AG10803 (cell line): ENCODE measurements around the gene CDC25C.

Source experiments
- DNase-seq: peaks from one replicate; pipeline ENCODE4 v3.0.0; 2010; ENCODE audit warnings: low read depth
- H3K4me3 ChIP-seq: 2 replicates; pipeline ENCODE4 v1.5.1; 2011; ENCODE audit warnings: mild to moderate bottlenecking, low read length, control low read depth
- TF ChIP-seq, protein P1 (sequence below): conservative IDR thresholded peaks from 2 replicates; pipeline ENCODE4 v1.5.1; 2011; ENCODE audit warnings: mild to moderate bottlenecking, low read length, control low read depth, inconsistent platforms

The CDC25C gene

DNA sequence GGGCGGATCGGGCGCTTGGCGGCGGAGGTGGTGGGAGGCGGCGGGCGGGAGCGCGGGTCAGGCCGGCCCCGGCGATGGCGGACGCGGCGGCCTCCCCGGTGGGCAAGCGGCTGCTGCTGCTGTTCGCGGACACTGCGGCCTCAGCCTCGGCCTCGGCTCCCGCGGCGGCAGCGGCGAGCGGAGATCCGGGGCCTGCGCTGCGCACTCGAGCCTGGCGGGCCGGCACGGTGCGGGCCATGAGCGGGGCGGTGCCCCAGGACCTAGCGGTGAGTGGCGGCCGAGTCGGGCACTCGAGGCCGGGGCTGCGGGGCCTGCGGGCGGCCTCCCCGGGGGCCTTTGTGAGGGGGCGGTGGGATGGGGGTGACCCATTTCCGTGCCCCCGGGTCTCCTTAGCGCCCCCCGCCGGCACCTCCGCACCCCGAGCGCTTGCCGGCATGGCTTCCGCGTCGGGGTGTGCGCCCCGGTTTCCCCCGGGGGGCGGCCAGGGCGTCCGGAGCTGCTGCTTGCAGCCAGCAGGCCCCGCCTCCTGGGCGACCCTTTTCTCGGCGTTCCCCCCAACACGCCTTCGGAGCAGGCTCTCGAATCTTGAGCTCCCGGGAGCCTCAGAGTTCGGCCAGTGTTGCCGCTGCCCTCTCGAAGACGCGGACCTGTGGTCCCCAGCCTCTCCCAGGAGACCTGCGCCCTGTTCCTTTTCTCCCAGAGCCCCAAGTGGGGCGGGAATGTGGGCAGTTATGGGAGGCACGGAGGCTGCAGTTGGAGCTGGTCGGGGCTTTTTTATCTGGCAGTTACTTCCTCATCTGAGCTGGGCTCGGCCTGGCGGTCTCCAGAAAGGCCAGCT is 21.3 kb upstream of the CDC25C start:
- DNase-seq = peak; percentile 43
- TF ChIP-seq, protein P1, sequence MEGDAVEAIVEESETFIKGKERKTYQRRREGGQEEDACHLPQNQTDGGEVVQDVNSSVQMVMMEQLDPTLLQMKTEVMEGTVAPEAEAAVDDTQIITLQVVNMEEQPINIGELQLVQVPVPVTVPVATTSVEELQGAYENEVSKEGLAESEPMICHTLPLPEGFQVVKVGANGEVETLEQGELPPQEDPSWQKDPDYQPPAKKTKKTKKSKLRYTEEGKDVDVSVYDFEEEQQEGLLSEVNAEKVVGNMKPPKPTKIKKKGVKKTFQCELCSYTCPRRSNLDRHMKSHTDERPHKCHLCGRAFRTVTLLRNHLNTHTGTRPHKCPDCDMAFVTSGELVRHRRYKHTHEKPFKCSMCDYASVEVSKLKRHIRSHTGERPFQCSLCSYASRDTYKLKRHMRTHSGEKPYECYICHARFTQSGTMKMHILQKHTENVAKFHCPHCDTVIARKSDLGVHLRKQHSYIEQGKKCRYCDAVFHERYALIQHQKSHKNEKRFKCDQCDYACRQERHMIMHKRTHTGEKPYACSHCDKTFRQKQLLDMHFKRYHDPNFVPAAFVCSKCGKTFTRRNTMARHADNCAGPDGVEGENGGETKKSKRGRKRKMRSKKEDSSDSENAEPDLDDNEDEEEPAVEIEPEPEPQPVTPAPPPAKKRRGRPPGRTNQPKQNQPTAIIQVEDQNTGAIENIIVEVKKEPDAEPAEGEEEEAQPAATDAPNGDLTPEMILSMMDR = peak; percentile 9; the same call in 1 of the 2 replicates
- H3K4me3 ChIP-seq = peak overlapping the region; percentile 89

DNA sequence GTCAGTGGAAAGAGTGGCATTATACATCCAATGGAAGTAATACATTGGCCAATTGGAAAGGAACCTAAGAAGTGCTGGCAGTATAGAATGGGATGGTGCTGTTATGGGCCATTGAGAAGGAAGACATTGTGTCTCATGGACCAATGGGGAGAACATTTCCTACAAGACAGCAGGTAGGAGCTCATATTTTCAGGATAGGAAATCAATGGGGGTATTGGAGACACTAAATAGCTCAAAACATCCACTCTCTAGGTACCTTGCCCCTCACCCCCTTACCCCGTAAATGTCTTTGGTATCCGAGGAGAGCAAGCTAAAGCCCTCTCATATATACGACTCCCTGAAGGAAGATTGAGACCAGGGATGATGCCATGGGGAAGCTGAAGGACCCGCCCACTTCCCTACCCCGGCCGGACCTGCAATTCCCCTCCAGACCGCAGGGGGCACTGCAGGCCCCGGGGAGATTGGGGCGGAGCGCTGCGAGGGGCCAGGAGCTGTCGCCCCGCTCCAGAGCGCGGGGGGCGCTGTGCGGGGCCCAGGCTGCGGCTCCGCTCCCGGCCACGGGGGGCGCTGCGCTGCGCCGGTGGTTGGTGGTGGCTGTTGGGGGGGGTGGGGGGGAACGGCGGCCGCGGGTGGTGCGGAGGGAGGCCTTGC is 20.6 kb upstream of the CDC25C start, which contains the start of gene KDM3B:
KDM3B (plus strand) TSS at position 615 of the 651 bp plus-strand sequence. CDS start 111 bp downstream, outside the sequence.
- H3K4me3 ChIP-seq = peak within 1 kb of the TSS; percentile 89
- peak; percentile 80 for DNase-seq
- TF ChIP-seq, protein P1 = peak; percentile 87

DNA sequence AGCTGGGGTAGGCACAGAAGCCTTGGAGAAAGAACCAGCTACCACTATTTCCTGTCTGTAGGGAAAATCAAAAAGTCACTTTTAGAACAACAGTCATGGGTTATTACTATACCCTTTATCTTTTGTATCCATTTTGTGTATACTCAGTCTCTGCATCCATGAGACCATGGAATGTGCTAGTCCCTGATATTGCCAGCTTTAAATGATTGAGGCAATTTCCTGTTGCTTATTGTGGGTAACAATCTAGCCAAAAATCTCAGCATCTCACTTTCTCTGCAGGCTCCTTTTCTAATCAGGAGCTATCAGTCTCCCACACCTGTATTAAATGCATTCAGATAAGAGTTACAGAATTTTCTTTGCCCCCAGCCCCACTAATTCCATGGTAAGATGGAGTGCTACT is 19.9 kb upstream of the CDC25C start:
- TF ChIP-seq, protein P1 = no peak
- H3K4me3 ChIP-seq = no peak overlapping the region
- DNase-seq = no peak

DNA sequence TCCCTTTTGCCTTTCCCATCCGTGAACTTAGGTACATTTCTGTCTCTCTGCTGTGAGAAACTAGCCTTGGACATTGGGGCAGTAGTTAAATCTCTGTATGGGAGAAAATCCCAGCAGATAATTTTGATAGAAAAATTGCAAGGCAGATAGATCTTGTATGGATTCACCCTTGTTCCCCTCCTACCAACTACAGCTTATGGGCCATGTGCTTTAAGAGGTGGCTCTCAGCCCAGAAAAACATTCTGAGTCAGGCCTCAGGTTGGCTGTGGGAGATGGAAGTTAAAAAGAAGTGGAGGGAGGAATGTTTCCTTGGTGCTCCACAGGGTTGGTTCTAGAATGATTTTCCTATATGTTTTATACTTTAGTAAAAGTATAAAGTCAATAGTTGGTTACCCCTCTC is 19.5 kb upstream of the CDC25C start:
- no peak overlapping the region for H3K4me3 ChIP-seq
- peak; percentile 61 for DNase-seq
- TF ChIP-seq, protein P1 = no peak

DNA sequence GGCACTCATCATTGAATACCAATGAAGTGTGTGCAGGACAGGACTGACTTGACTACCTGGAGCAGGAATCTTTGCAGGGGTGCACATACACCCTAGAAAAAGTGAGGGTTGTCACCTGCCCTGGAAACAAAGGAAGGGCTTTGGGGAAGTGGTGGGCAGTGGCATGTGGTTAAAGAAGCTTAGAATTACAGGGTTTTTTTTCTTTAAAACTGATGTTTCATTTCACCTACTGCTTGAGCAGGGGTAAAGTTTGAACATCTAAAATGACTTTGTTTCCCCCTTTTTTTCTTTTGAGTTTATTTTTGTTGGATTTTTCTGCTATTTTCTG is 18.9 kb upstream of the CDC25C start:
- no peak overlapping the region for H3K4me3 ChIP-seq
- TF ChIP-seq, protein P1 = no peak
- no peak for DNase-seq

DNA sequence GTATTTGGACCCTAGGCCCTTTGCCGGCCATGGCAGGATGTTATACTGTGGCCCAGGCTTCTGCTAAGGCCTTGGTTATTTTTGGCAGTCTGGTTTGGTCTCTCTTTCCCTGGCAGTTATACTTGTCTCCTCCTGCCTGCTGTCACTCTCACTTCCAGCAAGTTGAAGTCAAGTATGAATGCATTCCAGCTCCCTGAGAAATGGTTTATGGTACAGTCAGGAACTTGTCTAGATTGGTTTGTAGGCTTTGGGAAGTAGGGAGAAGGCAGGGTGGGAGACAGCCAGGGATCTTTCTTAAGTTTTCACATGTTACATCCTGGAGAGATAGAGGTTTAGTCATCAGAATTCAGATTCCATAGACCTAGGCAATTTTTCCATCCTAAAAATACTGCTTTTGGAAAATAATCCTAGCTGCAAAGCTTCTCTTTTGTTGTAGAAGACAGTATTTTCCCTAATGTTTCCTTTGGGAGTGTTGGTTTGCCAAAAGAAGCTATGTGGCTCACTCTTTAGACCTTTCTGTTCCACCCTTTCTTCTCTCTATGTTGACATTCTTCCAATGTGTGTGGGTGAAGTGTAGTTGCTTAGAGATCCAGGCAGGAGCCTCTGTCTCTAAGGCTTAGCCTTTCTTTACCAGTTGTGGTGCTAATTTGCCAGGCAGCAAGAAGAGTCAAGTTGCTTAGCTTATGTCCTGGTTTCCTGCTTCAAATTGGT is 18.4 kb upstream of the CDC25C start:
- H3K4me3 ChIP-seq = no peak overlapping the region
- peak; percentile 29 for DNase-seq

More for the DNA sequence above, 18.4 kb upstream of the CDC25C start:
- TF ChIP-seq, protein P1 = no peak
